GM21381 (cell line): ENCODE data around the gene SHROOM3.
"Not testable (repeated sequence)": the region's sequence is repeated elsewhere in the genome, so short reads cannot be mapped to it uniquely, and the experiment has no call there.

Source experiments
- ATAC-seq: cut with Tn5 transposase; IDR thresholded peaks from one replicate; pipeline ENCODE4 v1.9.1; 2021; ENCODE audit warnings: mild to moderate bottlenecking, moderate library complexity; ENCODE audit not compliant: unreplicated experiment

SHROOM3 gene

GRCh38 chr4:76443376-76443775 lies 8.3 kb downstream of the SHROOM3 start:
- no peak for ATAC-seq

GRCh38 chr4:76445911-76446310 lies 10.9 kb downstream of the SHROOM3 start:
- ATAC-seq: no peak

GRCh38 chr4:76447393-76447851 lies 12.4 kb downstream of the SHROOM3 start:
- ATAC-seq: no peak

DNA sequence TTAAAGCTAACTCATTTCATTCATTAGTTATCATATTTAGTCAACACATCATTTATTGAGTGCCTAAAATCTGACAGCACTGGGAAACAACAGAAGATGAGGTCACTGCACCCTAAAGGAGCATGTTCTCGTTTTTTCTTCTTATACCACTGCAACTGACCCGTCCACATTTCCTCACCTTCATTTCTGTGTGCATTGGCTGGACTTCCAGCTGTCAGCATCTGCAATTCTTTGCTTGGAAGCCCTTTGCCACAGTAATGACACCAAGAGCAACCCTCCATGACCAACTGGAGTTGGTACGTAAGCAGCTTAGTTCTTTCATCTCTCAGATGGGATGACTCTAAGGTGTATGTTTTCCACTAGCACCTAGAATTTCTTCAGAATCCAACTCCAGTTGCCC lies 13.2 kb downstream of the SHROOM3 start:
- no peak for ATAC-seq

GRCh38 chr4:76449362-76449767 lies 14.3 kb downstream of the SHROOM3 start:
- ATAC-seq: no peak

GRCh38 chr4:76449833-76450232 lies 14.8 kb downstream of the SHROOM3 start:
- ATAC-seq: no peak

- ATAC-seq: no peak
These were observed 18.2 kb downstream of the SHROOM3 start for GRCh38 chr4:76453232-76453631.

DNA sequence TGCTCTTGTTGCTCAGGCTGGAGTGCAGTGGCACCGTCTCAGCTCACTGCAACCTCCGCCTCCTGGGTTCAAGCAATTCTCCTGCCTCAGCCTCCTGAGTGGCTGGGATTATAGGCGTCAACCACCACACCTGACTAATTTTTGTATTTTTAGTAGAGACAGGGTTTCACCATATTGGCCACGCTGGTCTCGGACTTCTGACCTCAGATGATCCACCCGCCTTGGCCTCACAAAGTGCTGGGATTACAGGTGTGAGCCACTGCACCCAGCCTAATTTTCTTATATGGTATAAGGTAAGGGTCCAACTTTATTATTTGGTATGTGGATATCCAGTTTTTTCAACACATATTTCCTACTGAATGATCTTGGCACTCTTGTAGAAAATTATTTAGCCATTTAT lies 19.0 kb downstream of the SHROOM3 start:
- not testable (repeated sequence) for ATAC-seq

- ATAC-seq: no peak
These were observed 22.9 kb downstream of the SHROOM3 start for GRCh38 chr4:76457885-76458284.

GRCh38 chr4:76458297-76458696 lies 23.3 kb downstream of the SHROOM3 start:
- no peak for ATAC-seq

DNA sequence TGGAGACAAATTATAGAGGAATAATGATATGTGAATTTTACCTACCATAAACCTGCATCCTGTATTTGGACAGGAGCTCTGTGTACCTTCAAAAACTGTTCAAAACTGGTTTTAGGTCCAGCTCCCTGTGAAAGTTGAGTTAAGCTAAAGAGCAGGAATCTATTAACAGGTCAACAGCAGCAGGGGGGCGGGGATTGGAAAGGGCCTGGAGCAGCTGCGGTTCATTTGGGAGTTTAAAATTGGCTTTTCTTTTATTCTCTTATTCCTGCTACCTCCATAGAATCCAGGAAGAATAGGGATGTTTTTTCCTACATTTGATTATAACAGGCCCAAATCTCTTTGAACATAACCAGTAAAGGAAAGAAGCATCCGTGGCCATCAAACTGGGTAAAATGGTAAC lies 23.8 kb downstream of the SHROOM3 start:
- ATAC-seq: no peak

DNA sequence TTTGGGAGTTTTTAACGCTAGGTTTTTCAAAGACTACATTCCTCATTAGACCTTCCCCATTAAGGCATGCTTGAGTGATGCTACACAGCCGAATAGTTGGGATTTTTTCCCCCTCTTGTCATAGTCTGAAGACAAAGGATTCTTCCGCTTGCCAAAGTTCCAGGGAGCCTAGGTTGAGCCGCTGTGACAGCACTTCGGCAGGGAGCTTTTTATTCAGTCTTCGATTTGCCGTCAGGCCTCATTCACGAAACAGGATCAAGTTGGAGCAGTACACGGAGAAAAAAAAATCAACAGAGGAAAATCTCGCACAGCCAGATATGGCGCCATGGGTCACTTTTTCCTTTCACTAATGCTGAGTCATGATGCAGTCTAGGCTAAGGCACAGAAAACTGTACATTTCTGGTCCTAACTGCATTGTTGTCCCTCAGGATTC lies 24.3 kb downstream of the SHROOM3 start:
- ATAC-seq: no peak

GRCh38 chr4:76463568-76463967 lies 28.5 kb downstream of the SHROOM3 start:
- ATAC-seq: no peak

GRCh38 chr4:76470064-76470463 lies 35.0 kb downstream of the SHROOM3 start:
- no peak for ATAC-seq

GRCh38 chr4:76470532-76470931 lies 35.5 kb downstream of the SHROOM3 start:
- ATAC-seq: no peak

DNA sequence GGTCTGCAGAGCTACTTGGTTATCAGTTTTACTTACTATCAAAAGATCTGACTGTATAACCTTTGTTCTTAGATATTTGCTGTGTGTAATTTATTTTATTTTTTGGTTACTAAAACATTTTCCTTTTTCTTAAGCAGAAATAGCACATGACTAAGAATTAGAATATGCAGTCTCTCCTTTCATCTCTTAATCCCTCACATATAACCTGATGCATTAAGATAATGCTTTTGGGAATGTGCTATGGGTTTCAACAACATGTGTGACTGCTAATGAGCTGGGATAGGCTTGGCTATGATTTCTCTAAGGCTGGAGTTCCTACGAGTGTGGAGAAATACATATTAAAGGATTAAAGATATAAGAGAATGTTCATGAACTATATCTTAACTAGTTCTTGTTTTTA lies 41.5 kb downstream of the SHROOM3 start:
- ATAC-seq: no peak

- no peak for ATAC-seq
These were observed 49.6 kb downstream of the SHROOM3 start for GRCh38 chr4:76484654-76485053.

DNA sequence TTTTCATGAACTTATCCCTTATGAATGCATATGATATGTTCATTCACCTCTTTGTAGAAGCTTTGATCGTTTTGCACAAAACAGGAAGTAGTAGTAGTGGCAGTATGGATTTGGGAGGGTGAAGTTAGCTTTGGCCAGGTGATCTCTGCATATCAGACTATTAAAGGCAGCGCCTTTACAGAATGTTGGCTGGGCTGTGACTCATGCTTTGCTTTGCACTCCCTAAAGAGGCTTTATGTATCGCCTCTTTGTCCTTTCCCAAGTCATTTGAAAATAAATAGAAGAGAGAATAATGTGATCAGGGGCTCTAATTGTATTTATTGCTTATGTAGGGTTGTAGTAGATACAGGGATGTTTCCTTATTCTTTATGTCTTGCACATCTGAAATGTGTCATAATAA lies 50.4 kb downstream of the SHROOM3 start:
- ATAC-seq: no peak

GRCh38 chr4:76486588-76487276 lies 51.7 kb downstream of the SHROOM3 start:
- ATAC-seq: no peak

DNA sequence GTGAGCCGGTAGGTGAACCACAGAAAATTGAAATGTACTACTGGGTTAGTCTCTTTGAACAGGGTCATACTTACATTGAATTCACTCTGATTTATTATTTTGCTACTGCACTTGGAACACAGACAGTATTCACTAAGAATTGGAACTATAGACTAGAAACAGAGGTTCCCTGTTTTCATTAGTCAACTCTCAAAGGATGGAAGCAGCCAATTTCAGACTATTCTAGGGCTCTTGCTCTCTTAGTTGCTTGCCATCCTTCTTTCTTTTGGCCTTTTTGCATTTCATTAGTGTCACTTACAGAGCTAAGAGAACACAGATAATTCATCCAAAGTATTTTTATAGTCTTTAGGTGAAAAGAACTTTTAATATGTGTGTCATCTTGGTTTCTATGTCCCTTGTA lies 52.6 kb downstream of the SHROOM3 start:
- no peak for ATAC-seq

DNA sequence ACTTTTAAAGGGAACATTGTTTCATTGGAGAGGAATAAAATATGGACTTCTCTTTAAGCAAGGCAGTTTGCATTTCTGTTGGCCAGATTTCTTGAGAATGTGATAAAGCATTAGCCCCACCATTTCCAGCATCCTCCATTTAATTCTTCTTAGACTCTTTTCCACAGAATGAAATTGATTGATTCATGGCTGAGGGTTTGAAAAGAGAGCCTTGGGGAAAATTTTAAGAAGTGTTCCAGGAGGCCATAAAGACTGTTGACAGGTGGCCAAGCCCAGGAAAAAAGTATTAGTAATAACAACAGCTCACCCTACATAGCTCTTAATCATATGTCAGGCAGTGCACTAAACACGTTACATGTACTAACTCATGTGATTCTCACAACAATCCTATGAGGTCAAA lies 53.4 kb downstream of the SHROOM3 start:
- ATAC-seq: no peak

GRCh38 chr4:76488888-76489685 lies 54.1 kb downstream of the SHROOM3 start:
- no peak for ATAC-seq
